Activated CD8-positive, alpha-beta memory T cell treated with anti-CD3 and anti-CD28 coated beads, Interleukin-2, amount 50 U/mL, for 24 hours (primary cell): Measurements from ENCODE around the gene AMN.
A peak's percentile ranks its signal among the peaks of the same experiment; 100 is the strongest.
"Not testable (repeated sequence)": the region's sequence is repeated elsewhere in the genome, so short reads cannot be mapped to it uniquely, and the experiment has no call there.

ENCODE experiments used
- DNase-seq: peaks from one replicate; pipeline ENCODE4 v3.0.0-alpha.2; 2020; ENCODE audit errors: extremely low read depth

The AMN gene

GRCh38 chr14:102911991-102912761 lies 10.3 kb upstream of the AMN start:
- no peak for DNase-seq

GRCh38 chr14:102913341-102914211 lies 8.9 kb upstream of the AMN start:
- DNase-seq, result no peak

GRCh38 chr14:102914474-102915291 lies 7.8 kb upstream of the AMN start:
- no peak for DNase-seq

- no peak for DNase-seq
Observed at GRCh38 chr14:102915292-102916110, 7.0 kb upstream of the AMN start.

- DNase-seq, result no peak
Observed at GRCh38 chr14:102916347-102917055, 6.0 kb upstream of the AMN start.

GRCh38 chr14:102917056-102917385 lies 5.4 kb upstream of the AMN start:
- no peak for DNase-seq

GRCh38 chr14:102917469-102918211 lies 4.8 kb upstream of the AMN start:
- DNase-seq, result peak; percentile 17

GRCh38 chr14:102918438-102918837 lies 4.0 kb upstream of the AMN start:
- no peak for DNase-seq

- DNase-seq, result no peak
Observed at GRCh38 chr14:102920273-102920997, 2.0 kb upstream of the AMN start.

- no peak for DNase-seq
Observed at GRCh38 chr14:102920998-102921304, 1.5 kb upstream of the AMN start.

GRCh38 chr14:102923201-102923924 lies 900 bp downstream of the AMN start:
- no peak for DNase-seq

- DNase-seq, result no peak
Observed at GRCh38 chr14:102923925-102924486, 1.5 kb downstream of the AMN start.

- no peak for DNase-seq
Observed at GRCh38 chr14:102924632-102925588, 2.4 kb downstream of the AMN start.

GRCh38 chr14:102925646-102926045 lies 3.2 kb downstream of the AMN start:
- no peak for DNase-seq

- DNase-seq, result no peak
Observed at GRCh38 chr14:102926104-102926503, 3.6 kb downstream of the AMN start.

GRCh38 chr14:102926840-102927239 lies 4.4 kb downstream of the AMN start:
- not testable (repeated sequence) for DNase-seq

- DNase-seq, result no peak
Observed at GRCh38 chr14:102927346-102927877, 4.9 kb downstream of the AMN start.
